B cell (primary cell): ENCODE data around the gene KDF1.
"Not testable (repeated sequence)": the region's sequence is repeated elsewhere in the genome, so short reads cannot be mapped to it uniquely, and the experiment has no call there.

Source experiments
- EZH2 ChIP-seq: IDR thresholded peaks from 2 replicates; pipeline ENCODE4 v1.6.1; 2012; ENCODE audit warnings: borderline replicate concordance, low read depth, mild to moderate bottlenecking, moderate library complexity, low read length; ENCODE audit not compliant: insufficient read depth, poor library complexity, severe bottlenecking
- TF ChIP-seq, protein P1 (sequence below): fragments of 200-600 bp; IDR thresholded peaks from one replicate; pipeline ENCODE4 v1.8.0; 2022; ENCODE audit warnings: antibody characterized with exemption, mild to moderate bottlenecking

- TF ChIP-seq, protein P1, sequence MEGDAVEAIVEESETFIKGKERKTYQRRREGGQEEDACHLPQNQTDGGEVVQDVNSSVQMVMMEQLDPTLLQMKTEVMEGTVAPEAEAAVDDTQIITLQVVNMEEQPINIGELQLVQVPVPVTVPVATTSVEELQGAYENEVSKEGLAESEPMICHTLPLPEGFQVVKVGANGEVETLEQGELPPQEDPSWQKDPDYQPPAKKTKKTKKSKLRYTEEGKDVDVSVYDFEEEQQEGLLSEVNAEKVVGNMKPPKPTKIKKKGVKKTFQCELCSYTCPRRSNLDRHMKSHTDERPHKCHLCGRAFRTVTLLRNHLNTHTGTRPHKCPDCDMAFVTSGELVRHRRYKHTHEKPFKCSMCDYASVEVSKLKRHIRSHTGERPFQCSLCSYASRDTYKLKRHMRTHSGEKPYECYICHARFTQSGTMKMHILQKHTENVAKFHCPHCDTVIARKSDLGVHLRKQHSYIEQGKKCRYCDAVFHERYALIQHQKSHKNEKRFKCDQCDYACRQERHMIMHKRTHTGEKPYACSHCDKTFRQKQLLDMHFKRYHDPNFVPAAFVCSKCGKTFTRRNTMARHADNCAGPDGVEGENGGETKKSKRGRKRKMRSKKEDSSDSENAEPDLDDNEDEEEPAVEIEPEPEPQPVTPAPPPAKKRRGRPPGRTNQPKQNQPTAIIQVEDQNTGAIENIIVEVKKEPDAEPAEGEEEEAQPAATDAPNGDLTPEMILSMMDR: not testable (repeated sequence)
- TF ChIP-seq EZH2: not testable (repeated sequence)
Measured at GRCh38 chr1:26989403-26990109, 29.3 kb upstream of the KDF1 start.
